ENCODE measurements around the gene PSAP. TPM values are rescaled to one million over a fixed set of nuclear protein-coding genes. Genes with fewer than 3 reads are reported as not detected.

Gene PSAP
- total and polyA plus RNA-seq, 4 donors = 255 to 671 (median 472) TPM

GRCh38 chr10:71893920-71894319 is 42.9 kb upstream of the PSAP start:
- peaks cover 0 to 5% (median 2%) of the 10 kb centered on the region in 4 donors for H3K4me1 ChIP-seq (ENCODE audit: control insufficient read depth in 4 of 4, insufficient read depth in 4 of 4, low read length in 3 of 4)
- no peak for DNase-seq (ENCODE audit: low spot score)

GRCh38 chr10:71893258-71893815 is 42.3 kb upstream of the PSAP start:
- no peak overlapping the region for H3K9ac ChIP-seq (ENCODE audit: low read depth in 1 of 2, low read length in 2 of 2)
- H3K27ac ChIP-seq (ENCODE audit: low read depth in 1 of 2, low read length in 2 of 2) = no peak overlapping the region
- H3K9me3 ChIP-seq (ENCODE audit: control insufficient read depth in 4 of 4, low read length in 3 of 4) = no peaks in the 10 kb centered on the region
- no peaks in the 10 kb centered on the region for H3K27me3 ChIP-seq (ENCODE audit: control insufficient read depth in 4 of 4, insufficient read depth in 4 of 4, low read length in 3 of 4)
- H3K36me3 ChIP-seq (ENCODE audit: control insufficient read depth in 4 of 4, insufficient read depth in 3 of 4, low read depth in 1 of 4, low read length in 3 of 4) = no peaks in the 10 kb centered on the region
- no peak for DNase-seq (ENCODE audit: low spot score)
- 58% methylated on average over 12 of the region's 12 CpGs for WGBS
- H3K4me3 ChIP-seq (ENCODE audit: low read depth in 1 of 3, low read length in 3 of 3) = no peak overlapping the region
- TF ChIP-seq HNF4A (conservative IDR thresholded peaks at IDR 0.05) (peak; percentile 33 to 43), ATF3 (IDR thresholded peaks at IDR 0.05) (no peak)
- peaks cover 0 to 10% (median 7%) of the 10 kb centered on the region in 4 donors for H3K4me1 ChIP-seq (ENCODE audit: control insufficient read depth in 4 of 4, insufficient read depth in 4 of 4, low read length in 3 of 4)

More at GRCh38 chr10:71893920-71894319, 42.9 kb upstream of the PSAP start:
- Histone ChIP-seq H3K4me3 (ENCODE audit: low read depth in 1 of 3, low read length in 3 of 3) (no peak overlapping the region), H3K36me3 (ENCODE audit: control insufficient read depth in 4 of 4, insufficient read depth in 3 of 4, low read depth in 1 of 4, low read length in 3 of 4) (no peaks in the 10 kb centered on the region), H3K27me3 (ENCODE audit: control insufficient read depth in 4 of 4, insufficient read depth in 4 of 4, low read length in 3 of 4) (no peaks in the 10 kb centered on the region), H3K9me3 (ENCODE audit: control insufficient read depth in 4 of 4, low read length in 3 of 4) (no peaks in the 10 kb centered on the region), H3K9ac (ENCODE audit: low read depth in 1 of 2, low read length in 2 of 2) (no peak overlapping the region), H3K27ac (ENCODE audit: low read depth in 1 of 2, low read length in 2 of 2) (no peak overlapping the region)
- no peak for TF ChIP-seq HNF4A (conservative IDR thresholded peaks at IDR 0.05)
- 69% methylated on average over 8 of the region's 8 CpGs for WGBS

GRCh38 chr10:71891437-71891836 is 40.4 kb upstream of the PSAP start:
- TF ChIP-seq EGR1 (IDR thresholded peaks at IDR 0.05; ENCODE audit: low read depth in 2 of 2) (no peak), RXRA (IDR thresholded peaks at IDR 0.05) (no peak), HNF4A (conservative IDR thresholded peaks at IDR 0.05) (no peak), JUND (IDR thresholded peaks at IDR 0.05) (no peak), SP1 (IDR thresholded peaks at IDR 0.05) (no peak), YY1 (IDR thresholded peaks at IDR 0.05) (no peak), RAD21 (IDR thresholded peaks at IDR 0.05) (no peak), NR2F2 (IDR thresholded peaks at IDR 0.05) (no peak), GABPA (IDR thresholded peaks at IDR 0.05 in 1 of 2, conservative IDR thresholded peaks at IDR 0.05 in 1 of 2) (no peak), ZBTB33 (IDR thresholded peaks at IDR 0.05) (no peak), MAX (IDR thresholded peaks at IDR 0.05) (no peak)
- WGBS = 96% methylated on average over 7 of the region's 7 CpGs
- Histone ChIP-seq H3K9ac (ENCODE audit: low read depth in 1 of 2, low read length in 2 of 2) (no peak overlapping the region), H3K4me3 (ENCODE audit: low read depth in 1 of 3, low read length in 3 of 3) (no peak overlapping the region), H3K27me3 (ENCODE audit: control insufficient read depth in 4 of 4, insufficient read depth in 4 of 4, low read length in 3 of 4) (no peaks in the 10 kb centered on the region), H3K27ac (ENCODE audit: low read depth in 1 of 2, low read length in 2 of 2) (no peak overlapping the region), H3K4me1 (ENCODE audit: control insufficient read depth in 4 of 4, insufficient read depth in 4 of 4, low read length in 3 of 4) (peaks cover 0 to 10% (median 7%) of the 10 kb centered on the region in 4 donors), H3K9me3 (ENCODE audit: control insufficient read depth in 4 of 4, low read length in 3 of 4) (no peaks in the 10 kb centered on the region), H3K36me3 (ENCODE audit: control insufficient read depth in 4 of 4, insufficient read depth in 3 of 4, low read depth in 1 of 4, low read length in 3 of 4) (no peaks in the 10 kb centered on the region)
- no peak for DNase-seq (ENCODE audit: low spot score)

Measured in liver (tissue), 9 donors.